Activated CD4-positive, alpha-beta T cell treated with anti-CD3 and anti-CD28 coated beads, Interleukin-2, amount 50 U/mL, for 1 hour (primary cell): ENCODE results near the gene RYR1.

Experiments used
- DNase-seq: peaks from one replicate; pipeline ENCODE4 v3.0.0-alpha.2; 2020

The RYR1 gene

DNA sequence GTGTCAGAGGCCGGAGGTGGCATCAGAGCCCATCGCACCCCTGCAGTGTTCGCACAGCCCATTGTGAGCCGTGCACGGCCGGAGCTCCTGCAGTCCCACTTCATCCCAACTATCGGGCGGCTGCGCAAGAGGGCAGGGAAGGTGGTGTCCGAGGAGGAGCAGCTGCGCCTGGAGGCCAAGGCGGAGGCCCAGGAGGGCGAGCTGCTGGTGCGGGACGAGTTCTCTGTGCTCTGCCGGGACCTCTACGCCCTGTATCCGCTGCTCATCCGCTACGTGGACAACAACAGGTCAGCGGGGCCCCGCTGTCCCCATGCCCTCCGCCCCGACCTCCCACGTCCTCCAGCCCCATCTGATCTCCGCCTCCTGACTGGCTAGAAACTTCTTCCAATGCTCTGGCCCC, 85.7 kb downstream of the RYR1 start:
- DNase-seq = no peak

DNA sequence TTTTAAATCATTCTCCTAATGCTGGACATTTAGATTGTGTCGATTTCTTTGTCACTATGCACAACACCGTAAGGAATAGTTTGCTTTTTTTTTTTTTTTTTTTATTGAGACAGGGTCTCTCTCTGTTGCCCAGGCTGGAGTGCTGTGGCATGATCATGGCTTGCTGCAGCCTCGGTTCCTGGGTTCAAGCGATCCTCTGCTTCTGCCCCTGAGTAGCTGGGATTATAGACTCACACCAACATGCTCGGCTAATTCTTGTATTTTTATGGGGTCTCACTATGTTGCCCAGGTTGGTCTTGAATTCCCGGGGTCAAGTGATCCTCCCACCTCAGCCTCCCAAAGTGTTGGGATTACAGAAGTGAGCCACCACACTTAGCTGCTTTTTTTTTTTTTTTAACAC, 86.5 kb downstream of the RYR1 start:
- no peak for DNase-seq

DNA sequence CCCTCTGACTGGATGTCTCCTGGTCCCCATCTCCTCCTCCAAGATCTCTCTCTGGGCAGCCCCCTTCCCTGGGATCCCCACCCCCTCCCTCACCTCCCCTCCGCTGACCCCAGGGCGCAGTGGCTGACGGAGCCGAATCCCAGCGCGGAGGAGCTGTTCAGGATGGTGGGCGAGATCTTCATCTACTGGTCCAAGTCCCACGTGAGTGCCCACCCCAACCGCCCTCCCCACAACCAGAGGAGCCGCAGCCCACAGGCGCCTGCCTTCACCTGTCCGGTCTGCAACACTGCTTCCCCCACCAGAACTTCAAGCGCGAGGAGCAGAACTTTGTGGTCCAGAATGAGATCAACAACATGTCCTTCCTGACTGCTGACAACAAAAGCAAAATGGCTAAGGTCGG, 89.4 kb downstream of the RYR1 start:
- DNase-seq = no peak

DNA sequence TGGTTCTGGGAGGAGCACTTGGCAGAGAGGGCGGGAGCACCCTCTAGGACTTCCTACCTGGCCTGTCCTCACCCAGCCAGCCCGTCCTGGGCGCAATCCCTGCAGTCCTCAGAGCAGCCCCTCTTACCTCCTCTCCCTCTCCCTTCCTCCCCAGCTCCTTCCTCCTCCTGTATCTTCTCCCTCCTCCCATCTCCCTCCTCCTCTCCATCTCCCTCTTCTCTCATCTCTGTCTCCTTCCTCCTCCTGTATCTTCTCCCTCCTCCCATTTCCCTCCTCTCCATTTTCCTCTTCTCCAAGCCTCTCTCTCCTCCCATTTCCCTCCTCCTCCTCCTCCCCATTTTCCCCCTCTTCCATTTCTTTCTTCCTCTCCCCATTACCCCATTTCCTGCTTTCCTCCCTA, 89.8 kb downstream of the RYR1 start:
- no peak for DNase-seq

GRCh38 chr19:38524369-38524768, 90.9 kb downstream of the RYR1 start:
- no peak for DNase-seq

GRCh38 chr19:38524994-38525634, 91.6 kb downstream of the RYR1 start:
- no peak for DNase-seq

DNA sequence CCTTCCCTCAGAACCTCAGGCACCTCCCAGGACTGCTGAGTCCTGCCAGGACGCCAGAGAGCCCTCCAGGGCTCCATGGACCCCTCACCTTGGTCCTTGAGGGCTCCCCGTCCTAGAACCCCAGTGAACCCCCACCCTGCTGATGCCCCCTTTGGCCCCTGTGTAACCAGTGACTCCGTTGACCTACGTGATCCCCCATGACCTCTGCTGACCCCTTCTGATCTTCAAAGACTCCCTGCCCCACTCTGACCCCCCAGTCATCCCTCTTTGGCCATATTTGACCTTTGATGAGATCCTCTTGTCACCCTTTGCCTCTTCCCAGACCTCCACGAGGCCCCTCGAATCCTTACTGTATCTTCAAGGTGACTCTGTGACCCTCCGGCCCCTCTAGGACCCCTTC, 92.9 kb downstream of the RYR1 start:
- no peak for DNase-seq

DNA sequence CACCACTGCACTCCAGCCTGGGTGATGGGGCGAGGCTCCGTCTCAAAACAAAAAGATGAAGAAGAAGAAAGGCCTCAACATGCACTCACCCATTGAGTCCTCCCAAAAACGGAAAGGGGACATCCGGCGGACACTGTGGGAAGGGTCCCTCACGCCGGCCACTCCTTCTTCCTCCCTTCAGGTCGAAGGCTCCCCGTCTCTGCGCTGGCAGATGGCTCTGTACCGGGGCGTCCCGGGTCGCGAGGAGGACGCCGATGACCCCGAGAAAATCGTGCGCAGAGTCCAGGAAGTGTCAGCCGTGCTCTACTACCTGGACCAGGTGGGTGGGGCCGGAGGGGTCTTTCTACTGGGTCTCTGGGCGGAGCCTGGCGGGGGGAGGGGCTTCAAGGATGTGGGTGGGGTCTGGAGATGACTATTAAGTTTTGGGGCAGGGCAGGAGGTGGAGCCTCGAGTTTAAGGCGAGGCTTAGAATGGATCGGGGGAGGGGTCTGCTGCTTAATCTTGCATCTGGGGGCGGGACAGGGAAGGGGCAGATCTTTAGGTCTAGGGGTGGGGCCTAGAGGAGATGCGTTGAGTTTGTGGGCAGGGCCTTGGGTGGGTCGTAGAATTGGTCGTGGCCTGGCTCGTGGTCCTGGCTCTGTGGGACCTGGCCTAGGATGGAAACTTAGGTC, 94.1 kb downstream of the RYR1 start:
- no peak for DNase-seq

DNA sequence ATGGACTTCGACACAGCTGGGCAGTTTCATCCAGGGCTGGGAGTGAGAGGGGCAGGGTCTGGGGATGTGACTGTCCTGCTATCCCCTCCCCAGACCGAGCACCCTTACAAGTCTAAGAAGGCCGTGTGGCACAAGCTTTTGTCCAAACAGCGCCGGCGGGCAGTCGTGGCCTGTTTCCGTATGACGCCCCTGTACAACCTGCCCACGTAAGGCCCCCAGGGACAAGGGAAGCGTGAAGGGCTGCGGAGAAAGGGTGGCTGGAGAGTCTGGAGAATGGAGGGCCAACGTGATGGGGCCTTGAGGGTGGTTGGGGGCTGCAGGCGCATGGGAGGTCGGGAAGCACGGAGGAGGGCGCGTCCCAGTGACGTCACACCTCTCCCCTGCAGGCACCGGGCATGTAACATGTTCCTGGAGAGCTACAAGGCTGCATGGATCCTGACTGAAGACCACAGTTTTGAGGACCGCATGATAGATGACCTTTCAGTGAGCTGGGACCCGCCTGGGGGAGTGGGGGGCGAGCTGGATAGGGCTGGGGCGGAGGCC, 94.8 kb downstream of the RYR1 start:
- DNase-seq = no peak

- DNase-seq = no peak
Measured at GRCh38 chr19:38528931-38529330, 95.4 kb downstream of the RYR1 start.

GRCh38 chr19:38531515-38531914, 98.0 kb downstream of the RYR1 start:
- DNase-seq = no peak

DNA sequence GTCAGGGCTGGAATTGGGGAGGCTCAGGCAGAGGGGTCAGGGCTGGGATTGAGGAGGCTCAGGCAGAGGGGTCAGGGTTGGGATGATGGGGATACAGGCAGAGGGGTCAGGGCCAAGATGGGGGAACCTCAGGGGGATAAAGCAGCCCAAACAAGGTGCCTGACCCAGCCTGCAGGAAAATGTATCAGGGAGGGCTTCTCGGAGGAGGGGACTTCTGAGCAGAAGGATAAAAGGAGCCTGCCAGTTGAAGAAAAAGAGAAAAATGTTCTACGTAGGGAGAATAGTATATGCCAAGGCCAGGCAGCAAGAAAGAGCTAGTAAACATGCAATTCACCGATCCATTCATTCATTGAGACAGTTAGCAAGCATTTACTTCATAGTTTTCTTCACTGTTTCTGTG, 99.4 kb downstream of the RYR1 start:
- no peak for DNase-seq

DNA sequence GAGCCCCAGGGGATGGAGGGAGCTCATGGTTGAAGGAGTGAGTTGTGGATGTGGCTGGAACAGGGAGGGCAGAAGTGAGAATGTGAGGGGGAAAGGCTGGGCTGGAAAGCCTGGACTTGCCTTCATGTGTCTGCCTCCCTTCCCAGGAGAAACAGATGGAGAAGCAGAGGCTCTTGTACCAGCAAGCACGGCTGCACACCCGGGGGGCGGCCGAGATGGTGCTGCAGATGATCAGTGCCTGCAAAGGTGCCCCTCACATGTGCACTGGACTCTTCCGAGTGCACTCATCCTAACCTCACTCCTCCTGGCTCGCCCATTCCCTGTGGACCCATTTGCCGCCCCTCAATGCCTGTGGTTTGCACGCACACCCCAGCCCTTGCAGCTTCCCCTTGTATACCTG, 101.1 kb downstream of the RYR1 start:
- DNase-seq = no peak

DNA sequence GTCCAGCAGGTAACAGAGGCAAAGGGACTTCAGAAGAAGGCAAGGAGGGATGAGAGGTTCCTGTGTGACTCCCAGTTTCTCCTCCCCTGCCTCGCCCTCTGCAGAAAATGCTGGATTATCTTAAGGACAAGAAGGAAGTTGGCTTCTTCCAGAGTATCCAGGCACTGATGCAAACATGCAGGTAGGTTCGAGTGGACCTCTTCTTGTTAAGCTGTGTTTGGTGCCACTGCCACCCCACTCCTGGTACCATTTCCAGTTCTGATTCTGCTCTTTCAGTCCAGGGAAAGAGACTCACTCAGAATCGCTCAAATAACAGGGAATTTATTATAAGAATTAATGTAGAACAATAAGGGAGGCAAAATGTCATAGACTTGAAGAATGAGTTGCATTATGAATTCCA, 101.7 kb downstream of the RYR1 start:
- no peak for DNase-seq

- no peak for DNase-seq
Measured at GRCh38 chr19:38537071-38537936, 103.8 kb downstream of the RYR1 start.

GRCh38 chr19:38538386-38538785, 104.9 kb downstream of the RYR1 start:
- no peak for DNase-seq

DNA sequence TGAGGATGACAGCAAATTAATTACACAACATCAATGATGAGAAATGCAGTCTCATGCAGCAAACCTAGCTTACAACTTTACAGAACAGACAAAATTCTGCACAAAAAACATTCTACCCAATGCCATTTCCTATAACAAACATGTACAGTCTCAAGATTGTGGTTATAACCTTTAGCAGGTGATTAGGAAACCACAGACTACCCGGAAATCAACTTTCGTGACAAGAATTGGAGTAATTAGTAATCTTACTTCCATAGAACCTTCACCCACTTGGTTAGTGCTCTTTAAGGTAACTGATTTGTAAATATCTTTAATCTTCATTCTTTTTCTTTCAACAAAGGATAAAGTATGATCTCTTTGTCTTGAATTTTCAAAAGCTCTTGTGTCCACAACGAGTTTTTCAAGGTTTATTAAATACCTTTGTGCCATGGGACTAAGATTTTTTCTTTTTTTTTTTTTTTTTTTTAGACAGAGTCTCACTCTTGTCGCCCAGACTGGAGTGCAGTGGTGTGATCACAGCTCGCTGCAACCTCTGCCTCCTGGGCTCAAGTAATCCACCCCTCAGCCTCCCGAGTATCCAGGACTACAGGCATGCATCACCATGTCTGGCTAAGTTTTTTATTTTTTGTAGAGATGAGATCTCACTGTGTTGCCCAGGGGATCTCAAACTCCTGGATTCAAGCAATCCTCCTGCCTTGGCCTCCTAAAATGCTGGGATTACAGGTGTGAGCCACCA, 105.5 kb downstream of the RYR1 start:
- DNase-seq = no peak

DNA sequence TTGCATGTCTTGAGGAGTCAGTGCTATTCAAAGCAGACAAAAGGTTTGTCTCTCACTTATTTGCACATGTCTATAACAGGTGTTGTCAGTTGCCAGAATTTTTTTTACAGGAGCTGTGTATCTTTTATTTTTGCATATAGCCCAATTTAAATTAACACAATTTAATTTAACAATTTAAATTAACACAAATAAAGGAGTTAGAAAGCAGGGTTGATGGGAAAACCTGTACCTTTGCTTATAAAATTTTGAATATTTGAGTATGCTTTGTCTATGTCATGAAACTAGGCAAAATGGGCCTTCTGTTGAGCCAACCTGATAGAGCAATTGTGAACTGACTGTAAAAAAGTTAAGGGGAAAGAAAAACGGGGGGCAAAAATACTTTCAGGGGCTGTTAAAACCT, 106.3 kb downstream of the RYR1 start:
- no peak for DNase-seq

DNA sequence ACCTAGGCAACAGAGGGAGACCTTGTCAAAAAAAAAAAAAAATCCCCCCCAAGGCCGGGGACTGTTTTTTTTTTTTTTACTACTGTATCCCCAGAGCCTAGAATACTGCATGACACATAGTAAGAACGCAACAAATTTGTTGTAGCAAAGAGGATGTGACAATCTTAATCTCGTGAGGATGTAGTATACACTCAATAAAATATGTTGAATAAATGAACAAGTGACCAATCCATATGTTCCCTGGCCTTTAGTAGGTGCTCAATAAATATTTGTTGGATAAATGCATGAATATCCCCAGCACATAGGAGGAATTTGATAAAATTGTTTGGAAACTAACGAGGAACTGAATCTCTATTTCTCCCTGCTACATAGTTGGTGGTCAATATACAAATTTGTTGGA, 108.5 kb downstream of the RYR1 start:
- DNase-seq = no peak

GRCh38 chr19:38543286-38543806, 109.9 kb downstream of the RYR1 start:
- DNase-seq = no peak

- no peak for DNase-seq
Measured at GRCh38 chr19:38543807-38544568, 110.5 kb downstream of the RYR1 start.
